Fibroblast of skin of left biceps (primary cell): ENCODE data around the gene PCMTD2.

Experiments used
- DNase-seq, 2 experiments: peaks; one replicate each; pipeline ENCODE4 v3.0.0-alpha.2; 2013; ENCODE audit warnings: low read depth in 2 of 2

The PCMTD2 gene

GRCh38 chr20:64255361-64256281, at the start of gene PCMTD2:
TSS of gene PCMTD2 (plus strand) at chr20:64255748. CDS start at chr20:64259966, 4,218 bp downstream.
- peak; percentile 54 to 59 for DNase-seq

- no peak for DNase-seq
Measured at GRCh38 chr20:64206614-64207013, 48.9 kb upstream of the PCMTD2 start.

- no peak for DNase-seq
Measured at GRCh38 chr20:64207641-64208590, 47.6 kb upstream of the PCMTD2 start.

- no peak for DNase-seq
Measured at GRCh38 chr20:64209148-64209547, 46.4 kb upstream of the PCMTD2 start.

GRCh38 chr20:64210656-64211369, 44.7 kb upstream of the PCMTD2 start:
- no peak for DNase-seq

GRCh38 chr20:64211874-64212658, 43.5 kb upstream of the PCMTD2 start:
- DNase-seq: no peak

- DNase-seq: no peak
Measured at GRCh38 chr20:64212755-64213154, 42.8 kb upstream of the PCMTD2 start.

GRCh38 chr20:64214113-64214512, 41.4 kb upstream of the PCMTD2 start:
- no peak for DNase-seq

DNA sequence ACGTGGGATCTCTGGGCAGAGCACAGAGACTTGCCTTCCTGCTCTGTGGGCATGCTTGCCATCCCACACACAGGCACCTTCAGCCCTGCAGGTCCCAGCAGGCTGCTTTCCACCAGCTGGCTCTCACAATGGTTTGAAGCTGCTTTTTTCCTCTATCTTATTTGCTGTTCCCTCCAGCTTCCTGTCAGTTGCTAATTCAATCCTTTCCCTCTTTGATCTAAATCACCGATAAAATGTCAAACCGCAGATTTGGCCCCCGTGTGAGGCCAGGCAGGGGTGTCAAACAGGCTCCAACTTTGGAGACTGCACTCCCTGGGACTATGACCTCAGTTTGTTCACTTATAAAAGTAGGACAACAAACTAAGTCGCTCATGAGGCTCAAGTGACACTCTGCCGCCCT, 40.6 kb upstream of the PCMTD2 start:
- no peak for DNase-seq

GRCh38 chr20:64216036-64216435, 39.5 kb upstream of the PCMTD2 start:
- no peak for DNase-seq

DNA sequence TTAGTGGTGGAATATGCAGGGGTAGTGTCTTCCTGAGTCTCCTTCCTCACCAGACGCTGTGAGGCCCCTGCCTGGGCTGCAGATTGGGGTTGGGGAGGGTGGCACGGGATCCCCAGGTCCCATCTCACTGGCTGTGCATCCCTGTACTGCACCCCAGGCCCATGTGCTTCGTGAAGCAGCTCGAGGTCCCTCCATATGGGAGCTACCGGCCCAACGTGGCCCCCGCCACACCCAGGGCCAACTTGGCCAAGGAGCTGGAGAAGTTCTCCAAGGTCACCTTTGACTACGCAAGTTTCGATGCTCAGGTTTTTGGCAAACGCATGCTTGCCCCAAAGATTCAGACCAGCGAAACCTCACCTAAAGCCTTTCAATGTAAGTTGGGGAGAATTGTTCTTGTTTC, 38.6 kb upstream of the PCMTD2 start:
- no peak for DNase-seq

GRCh38 chr20:64217539-64218221, 37.9 kb upstream of the PCMTD2 start:
- DNase-seq: no peak

DNA sequence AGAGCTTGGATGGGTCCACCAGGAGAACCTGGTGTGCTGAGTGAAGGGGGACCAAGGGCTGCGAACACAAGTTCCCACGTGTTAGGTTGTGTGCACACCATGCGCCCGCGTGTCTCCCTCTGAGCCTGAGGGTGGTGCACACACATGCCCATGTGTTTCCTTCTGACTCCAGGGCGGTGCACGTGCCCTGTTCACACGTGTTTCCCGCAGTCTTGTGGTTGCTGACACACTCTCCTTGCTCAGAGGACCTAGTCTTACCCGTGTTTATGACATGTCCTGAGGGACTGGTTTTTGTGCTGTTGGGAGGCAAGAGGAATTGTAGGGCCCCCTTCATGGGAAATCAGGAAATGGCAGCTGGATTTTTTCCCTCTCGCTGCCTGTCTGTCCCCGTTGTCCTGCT, 36.3 kb upstream of the PCMTD2 start:
- DNase-seq: no peak

GRCh38 chr20:64219730-64220129, 35.8 kb upstream of the PCMTD2 start:
- no peak for DNase-seq

GRCh38 chr20:64220420-64220819, 35.1 kb upstream of the PCMTD2 start:
- DNase-seq: no peak

DNA sequence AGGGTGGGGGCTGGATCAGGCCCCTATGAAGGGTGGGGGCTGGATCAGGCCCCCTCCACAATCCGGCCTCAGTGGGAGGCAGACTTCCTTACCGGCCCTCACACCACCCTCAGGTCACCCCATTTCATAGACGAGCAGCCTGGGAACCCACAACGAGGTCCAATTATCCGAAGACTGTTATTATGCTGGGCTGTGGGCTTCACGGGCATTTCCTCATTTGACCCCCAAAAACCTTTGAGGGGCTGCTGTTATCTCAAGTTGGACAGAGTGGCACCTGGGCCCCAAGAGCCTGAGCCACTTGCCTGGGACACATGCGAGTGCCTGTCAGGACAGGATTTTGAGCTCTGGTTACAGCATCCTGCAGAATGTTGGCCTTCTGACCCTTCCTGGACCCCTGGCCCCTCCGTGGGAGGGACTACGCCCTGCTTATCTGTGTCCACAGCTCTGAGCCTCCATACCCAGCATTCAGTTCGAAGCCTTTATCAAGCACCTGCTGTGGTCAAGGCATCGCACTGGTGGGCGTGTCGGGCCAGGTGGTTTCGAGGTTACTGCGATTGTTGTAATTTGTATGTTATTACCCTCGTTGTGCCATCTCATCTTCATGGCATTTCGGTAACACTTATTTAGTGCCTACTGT, 34.5 kb upstream of the PCMTD2 start:
- DNase-seq: no peak

GRCh38 chr20:64222291-64222735, 33.2 kb upstream of the PCMTD2 start:
- no peak for DNase-seq

GRCh38 chr20:64222851-64223525, 32.6 kb upstream of the PCMTD2 start:
- DNase-seq: no peak

DNA sequence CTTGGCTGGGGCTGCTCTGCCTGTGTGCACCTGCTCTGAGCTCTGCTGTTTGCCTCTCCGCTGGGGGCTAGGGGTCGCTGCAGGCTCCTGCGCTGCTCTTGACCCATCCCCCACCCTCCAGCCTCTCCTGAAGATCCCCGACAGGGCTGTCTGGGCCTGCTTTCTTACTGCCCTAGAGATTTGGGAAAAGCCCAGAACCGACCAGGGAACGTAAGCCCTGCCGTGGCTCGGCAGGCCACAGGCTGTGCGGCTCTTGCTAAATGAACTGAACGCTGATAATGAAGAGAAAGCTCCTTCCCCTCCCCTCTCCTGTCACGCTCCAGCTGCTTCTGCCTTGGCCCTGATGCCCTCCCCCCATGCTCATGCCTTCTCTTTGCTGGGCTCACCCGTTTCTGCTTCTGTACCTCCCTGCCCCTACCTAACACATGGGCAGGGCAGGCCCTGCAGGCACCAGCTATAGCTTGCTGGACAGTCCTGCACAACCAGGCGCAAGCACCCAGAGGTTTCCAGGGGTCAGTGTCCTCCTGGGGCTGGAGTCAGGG, 32.0 kb upstream of the PCMTD2 start:
- DNase-seq: peak in 1 of 2 experiments; percentile 4
